HG02623 (cell line): ENCODE data around the gene MSI2.

Source experiments
- ATAC-seq: cut with Tn5 transposase; IDR thresholded peaks from one replicate; pipeline ENCODE4 v1.9.1; 2021; ENCODE audit warnings: moderate library complexity; ENCODE audit not compliant: unreplicated experiment

MSI2 gene

DNA sequence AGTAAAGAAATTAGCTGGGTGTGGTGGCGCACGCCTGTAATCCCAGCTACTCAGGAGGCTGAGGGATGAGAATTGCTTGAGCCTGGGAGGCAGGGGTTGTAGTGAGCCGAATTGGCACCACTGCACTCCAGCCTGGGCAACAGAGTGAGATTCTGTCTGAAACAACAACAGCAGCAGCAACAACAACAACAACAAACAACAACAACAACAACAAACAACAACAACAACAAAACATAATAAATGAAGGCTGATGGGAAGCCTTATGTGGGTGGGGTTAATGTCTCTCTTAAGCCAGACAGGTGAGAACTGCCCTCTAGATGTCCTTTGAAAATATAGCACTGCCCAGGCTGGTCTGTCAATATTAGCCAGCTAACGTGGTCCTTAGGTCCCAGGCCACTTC lies 107.3 kb downstream of the MSI2 start:
- ATAC-seq = no peak

DNA sequence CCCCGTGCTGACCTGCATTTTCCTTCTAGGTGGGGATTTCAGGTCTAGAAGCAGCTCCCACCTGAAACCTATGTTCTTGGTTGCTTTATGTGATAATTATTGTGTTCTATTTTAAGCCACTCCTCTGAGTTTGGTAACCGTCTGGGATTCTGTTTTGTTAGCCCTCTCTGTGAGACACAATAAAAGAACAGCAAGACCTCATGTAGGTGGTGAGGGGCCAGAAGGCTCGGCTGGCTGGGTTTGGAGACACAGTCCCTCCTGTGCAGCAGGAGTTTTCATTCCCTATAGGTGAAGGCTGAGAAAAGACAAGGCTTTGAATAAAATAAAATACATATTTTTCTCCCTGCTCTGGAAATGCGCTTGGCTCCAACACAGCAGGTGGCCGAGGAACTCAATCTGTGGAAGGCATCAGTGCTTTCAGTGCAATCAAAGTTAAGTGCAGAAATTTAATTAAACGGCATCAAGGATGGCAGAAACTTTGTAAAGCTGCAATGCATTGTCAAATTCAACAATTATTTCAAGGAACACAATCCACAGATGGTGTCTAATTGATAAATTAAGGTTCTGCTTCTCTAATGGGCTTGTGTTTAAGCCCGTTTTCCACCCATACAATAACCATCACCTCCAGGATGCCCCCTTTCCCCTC lies 107.8 kb downstream of the MSI2 start:
- no peak for ATAC-seq

DNA sequence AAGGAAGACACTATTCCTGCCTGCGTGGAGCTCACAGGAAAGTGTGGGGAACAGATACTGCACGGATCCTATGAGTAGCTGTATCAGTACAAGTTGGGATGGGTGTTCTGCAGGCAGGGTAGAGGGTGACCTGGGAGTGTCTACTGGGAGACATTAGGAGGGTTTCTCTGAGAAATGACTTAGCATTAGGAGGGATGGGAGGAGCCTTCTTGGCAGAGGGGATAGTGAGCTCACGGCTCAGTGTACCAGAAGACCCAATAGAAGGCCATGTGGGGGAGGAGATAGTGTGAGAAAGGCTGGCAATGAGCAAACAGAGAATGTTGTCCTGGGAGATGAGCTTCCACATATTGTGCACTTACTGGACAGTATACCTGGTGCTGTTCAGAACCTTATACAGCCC lies 109.1 kb downstream of the MSI2 start:
- ATAC-seq = no peak

DNA sequence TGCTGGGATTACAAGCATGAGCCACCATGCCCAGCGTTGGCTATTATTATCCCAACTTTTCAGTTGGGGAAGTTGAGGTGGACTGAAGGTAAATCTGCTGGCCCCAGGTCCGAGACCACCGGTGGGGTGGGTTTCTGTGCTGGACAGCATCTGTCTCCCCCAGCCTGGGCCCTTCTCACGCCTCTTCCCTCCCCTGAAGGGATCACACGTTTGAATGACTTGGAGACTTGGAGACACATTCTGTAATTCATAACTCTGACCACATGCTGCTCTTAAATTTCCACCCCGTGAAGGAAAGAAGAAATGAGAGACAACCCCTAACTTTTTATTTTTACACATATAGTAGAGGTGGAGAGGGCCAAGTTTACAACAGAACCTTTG lies 109.8 kb downstream of the MSI2 start:
- ATAC-seq = no peak

DNA sequence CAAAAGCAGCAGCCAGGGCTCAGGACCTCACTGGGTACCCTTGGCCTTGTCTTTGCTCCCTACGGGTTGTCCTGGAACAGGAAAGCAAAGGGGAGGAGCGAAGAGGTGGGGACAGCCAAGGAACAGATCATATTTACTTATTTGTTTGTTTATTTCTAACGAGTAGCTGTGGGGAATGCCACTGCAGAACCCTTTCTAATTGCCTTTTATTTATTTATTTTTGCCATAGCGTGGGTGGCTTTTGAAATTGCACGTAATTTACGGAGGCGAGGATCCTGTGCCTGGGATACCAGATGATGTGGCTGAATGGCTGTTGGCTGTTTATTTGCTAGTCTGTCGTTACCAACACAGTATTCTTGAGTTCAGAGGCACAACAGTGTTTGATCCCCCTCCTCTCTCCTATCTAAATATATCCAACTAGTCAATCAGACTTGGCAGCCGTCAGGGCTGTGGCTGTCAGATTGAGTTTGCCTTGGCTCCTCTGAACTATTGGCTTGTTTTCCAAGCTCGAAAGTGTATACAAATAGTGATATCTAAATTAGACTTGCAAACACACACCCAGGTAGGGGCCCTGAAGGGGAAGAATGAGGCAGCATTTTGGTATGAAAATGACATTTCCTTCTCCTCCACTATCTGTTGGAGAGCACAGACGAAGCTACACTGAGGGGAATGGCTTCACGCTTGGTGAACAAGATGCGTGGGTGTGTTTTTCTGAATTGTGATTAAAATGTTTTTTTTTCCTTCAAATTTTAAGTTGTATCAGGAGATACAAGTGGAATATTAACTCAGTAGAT lies 110.4 kb downstream of the MSI2 start:
- ATAC-seq = no peak

DNA sequence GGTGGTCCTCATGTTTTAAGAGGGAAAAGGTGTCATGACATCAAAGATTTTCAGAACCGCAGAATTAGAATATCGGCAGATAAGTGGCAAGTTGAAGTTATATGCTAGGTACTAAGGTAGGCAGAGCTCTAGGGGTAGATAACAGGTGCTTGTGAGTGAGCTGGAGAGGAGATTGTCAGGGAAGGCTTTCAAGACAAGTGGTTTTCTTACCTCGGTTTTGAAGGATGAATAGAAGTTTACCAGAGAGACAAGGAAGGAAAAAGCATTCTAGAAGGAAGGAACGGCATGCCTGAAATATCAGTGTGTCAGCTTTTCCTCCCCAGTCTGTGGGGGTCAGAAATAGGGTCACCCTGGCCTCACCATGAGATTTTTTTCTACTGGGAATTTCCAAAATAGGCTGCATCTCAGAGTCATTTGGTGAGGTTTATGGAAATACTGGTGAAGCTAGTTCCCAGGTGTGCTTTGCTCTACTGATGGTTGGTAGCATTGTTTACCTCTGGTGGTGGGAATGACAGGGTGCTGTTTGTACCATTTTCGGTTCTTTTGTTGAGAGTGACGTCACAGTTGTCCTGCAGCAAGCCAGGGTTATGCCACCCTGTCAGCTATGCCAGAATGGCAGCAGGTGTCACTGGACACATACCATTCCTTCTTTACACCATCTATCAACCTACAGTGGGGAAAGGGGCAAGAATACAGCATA lies 112.5 kb downstream of the MSI2 start:
- no peak for ATAC-seq

GRCh38 chr17:57369509-57369945 lies 113.2 kb downstream of the MSI2 start:
- ATAC-seq = no peak

GRCh38 chr17:57370037-57370581 lies 113.8 kb downstream of the MSI2 start:
- ATAC-seq = no peak

GRCh38 chr17:57370619-57371018 lies 114.3 kb downstream of the MSI2 start:
- ATAC-seq = no peak

GRCh38 chr17:57372156-57372555 lies 115.8 kb downstream of the MSI2 start:
- ATAC-seq = no peak

GRCh38 chr17:57373048-57373447 lies 116.7 kb downstream of the MSI2 start:
- ATAC-seq = no peak

DNA sequence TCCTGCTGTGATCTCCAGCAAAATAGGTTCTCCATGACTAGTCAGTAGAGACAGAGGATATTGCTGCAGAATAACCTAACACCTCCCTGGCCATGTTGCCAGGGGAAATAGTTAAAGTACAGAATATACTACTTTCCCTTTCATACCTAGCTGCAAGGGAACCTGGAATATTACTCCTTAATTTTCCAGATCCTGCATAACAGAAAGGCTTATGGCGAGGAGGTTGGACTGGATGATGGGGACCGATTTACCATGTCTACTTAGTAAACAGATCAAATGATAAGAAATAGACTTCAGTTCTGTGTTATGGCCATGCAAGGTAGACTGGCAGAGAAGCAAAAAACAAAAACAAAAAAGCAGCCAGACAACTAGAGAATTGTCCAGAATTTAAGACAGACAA lies 117.4 kb downstream of the MSI2 start:
- ATAC-seq = no peak

DNA sequence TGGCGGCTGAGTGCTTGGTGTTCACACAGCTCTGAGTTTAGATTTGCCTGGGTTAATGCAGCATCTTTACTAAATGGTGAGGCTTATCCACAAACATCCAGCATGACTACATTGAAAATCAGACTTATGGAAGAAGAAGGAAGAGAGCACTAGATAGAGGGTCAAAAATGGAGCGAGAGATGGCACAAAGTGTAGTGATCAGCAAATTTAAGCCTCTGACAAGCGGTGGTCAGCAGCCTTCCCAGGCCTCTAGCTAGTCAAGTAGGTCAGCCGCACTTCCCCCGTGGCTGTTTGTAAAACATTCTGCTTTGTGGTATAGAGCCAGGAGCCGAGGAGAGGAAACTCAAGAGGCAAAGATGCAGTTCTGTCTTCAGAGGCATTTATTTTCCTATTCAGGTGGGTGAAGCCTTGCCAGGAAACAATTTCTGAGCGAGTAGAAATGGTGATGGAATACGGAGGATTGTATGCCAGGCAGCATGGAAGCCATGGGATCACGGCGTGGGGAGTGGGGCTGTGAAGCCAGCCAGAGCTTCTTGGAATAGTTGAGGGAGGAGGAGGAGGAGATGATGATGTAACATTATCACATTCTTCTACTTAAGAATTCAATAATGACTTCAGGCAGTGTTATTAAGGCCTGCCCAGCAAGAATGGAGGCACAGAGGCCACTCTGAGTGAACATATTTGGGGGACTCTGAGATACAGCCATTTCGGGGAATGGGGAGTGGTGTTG lies 118.9 kb downstream of the MSI2 start:
- ATAC-seq = no peak

GRCh38 chr17:57375770-57376225 lies 119.5 kb downstream of the MSI2 start:
- no peak for ATAC-seq

- no peak for ATAC-seq
These were observed 120.8 kb downstream of the MSI2 start for GRCh38 chr17:57377094-57377493.

- ATAC-seq = no peak
These were observed 123.0 kb downstream of the MSI2 start for GRCh38 chr17:57379237-57379894.

GRCh38 chr17:57379895-57380434 lies 123.6 kb downstream of the MSI2 start:
- no peak for ATAC-seq

- ATAC-seq = no peak
These were observed 125.2 kb downstream of the MSI2 start for GRCh38 chr17:57381498-57381897.

GRCh38 chr17:57384219-57384618 lies 127.9 kb downstream of the MSI2 start:
- no peak for ATAC-seq

DNA sequence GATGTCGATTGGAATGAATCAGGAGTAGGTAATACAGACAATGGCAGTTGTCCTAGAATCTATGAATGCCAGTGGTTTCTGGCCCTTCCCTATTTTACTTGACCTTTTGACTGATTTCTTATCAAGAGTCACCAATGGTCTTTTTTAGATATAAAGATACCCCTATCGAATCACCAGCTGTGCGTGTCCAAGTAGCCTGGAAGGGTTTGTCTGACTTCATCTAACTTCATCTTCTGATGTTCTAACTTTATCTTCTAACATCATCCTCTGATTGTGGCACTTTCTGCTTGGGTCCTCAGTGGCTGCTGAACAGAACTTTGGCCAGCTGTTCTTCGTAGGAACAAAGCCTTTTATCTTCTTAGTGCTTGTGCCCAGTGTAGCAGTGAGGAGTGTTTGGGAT lies 129.7 kb downstream of the MSI2 start:
- ATAC-seq = no peak
